Activated CD8-positive, alpha-beta memory T cell treated with anti-CD3 and anti-CD28 coated beads, Interleukin-2, amount 50 U/mL, for 1 hour (primary cell): Measurements from ENCODE around the gene CCDC120.

Source experiments
- DNase-seq: peaks from one replicate; pipeline ENCODE4 v3.0.0-alpha.2; 2020; ENCODE audit errors: extremely low read depth

The CCDC120 gene

DNA sequence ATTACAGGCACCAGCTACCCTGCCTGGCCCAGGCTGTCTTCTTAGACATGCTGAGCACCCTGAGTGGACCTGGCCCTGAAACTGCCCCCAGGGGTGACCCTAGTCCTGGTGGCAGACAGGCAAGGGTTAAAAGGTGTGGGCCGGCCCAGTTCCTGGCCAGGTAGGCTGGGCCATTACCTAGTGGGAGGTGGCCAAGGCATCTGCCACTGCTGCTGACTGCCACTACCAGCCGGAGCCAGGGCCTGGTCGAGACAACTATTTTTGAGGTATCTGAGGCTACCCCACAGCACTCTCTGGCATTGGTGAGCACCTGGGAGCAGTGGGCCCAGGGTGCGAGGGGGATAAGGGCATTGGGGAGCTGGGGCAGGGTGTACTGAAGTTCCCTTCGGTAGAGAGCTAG is at the start of gene CCDC120:
TSS of gene CCDC120 (plus strand) at position 206 of the 400 bp plus-strand sequence. CDS start 3,043 bp downstream, outside the sequence.
- DNase-seq: no peak

GRCh38 chrX:49019050-49019449 is 39.7 kb upstream of the CCDC120 start:
- no peak for DNase-seq

- no peak for DNase-seq
These were observed 39.1 kb upstream of the CCDC120 start for GRCh38 chrX:49019599-49020249.

GRCh38 chrX:49029876-49030275 is 28.9 kb upstream of the CCDC120 start:
- DNase-seq: no peak

DNA sequence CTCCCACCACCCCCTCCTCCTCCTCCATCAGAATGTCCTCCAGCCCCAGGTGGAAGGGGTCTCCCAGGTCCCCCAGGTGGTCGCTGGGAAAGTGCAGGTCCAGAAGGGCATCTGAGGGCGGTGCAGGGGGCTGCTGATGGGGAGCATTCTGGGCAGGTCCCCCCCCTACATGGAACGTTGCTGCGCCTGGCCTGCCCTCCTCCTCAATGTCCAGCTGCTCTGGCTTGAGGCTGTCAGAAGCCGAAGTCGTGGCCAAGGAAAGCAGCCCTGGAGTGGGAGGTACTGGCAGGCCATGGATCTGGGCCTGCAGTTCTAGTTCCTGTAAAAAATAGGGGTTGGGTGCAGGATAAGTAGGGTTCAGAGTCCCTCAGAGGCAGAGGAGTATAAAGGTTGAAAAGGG is 28.5 kb upstream of the CCDC120 start:
- DNase-seq: no peak

DNA sequence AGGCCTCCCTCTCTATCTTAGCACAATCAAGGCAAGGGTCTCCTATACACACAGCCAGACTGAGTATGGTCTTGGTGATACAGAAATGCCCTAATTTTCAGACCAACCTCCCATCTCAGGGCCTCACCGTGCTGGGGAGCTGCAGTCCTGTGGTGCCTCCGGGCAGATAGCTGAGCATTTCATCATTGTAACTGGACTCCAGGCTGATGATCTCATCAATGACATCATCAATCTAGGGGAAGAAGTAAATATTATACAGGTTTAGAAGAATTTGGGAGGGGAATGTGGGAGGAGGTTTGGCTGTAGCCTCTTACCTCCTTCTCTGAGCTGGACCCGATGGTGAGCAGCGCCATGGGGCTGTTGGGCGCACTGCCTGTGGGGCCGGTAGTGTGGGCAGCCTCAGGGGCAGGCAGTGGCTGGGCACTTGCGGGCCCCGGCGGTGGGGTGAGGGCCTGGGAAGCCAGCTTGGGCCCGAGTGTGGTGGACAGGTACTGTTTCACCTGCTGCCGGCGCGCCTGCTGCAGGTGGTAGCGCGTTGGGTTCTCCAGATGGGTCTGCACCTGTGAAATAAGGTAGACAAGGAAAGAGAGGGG is 20.8 kb upstream of the CCDC120 start:
- DNase-seq: no peak

GRCh38 chrX:49039598-49040375 is 19.0 kb upstream of the CCDC120 start:
- DNase-seq: no peak

DNA sequence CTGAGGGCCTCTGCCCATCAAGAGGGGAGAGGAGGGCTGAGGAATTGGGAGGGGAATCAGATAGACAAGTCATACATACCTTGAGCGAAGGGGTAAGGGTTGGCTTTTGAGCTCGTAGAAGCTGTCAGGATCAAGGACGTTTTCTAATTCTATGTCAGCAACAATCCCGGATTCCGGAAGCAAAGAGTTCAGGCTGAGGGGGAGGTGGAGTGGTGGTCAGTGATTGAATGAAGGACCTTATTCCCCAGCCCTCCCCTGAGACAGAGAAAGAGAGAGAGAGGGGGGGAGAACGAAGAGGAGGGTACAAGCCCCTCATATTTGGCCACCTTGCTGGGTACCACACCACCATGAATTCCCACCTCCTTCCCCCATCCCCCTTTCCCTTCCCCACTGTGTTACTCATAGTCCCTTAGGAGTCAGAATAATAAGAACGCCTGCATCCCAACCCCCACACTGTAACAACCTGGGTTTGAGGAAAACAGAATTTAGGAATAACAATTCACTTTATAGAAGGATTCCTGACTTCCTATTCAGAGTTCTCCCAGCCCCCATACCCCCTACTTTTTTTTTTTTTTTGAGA is 18.3 kb upstream of the CCDC120 start:
- DNase-seq: no peak

- no peak for DNase-seq
These were observed 16.8 kb upstream of the CCDC120 start for GRCh38 chrX:49041744-49042580.

GRCh38 chrX:49042581-49043219 is 16.1 kb upstream of the CCDC120 start:
- no peak for DNase-seq

GRCh38 chrX:49043220-49043986 is 15.4 kb upstream of the CCDC120 start, which contains the start of gene TFE3:
TSS of gene TFE3 (minus strand) at chrX:49043357. CDS start at chrX:49043226, 131 bp downstream.
- DNase-seq: peak; percentile 93

GRCh38 chrX:49043987-49044281 is 14.9 kb upstream of the CCDC120 start:
- no peak for DNase-seq

GRCh38 chrX:49053223-49054072 is 5.4 kb upstream of the CCDC120 start:
- no peak for DNase-seq

- no peak for DNase-seq
These were observed 4.6 kb upstream of the CCDC120 start for GRCh38 chrX:49054073-49054762.

- no peak for DNase-seq
These were observed 402 bp downstream of the CCDC120 start for GRCh38 chrX:49059201-49059600.

- no peak for DNase-seq
These were observed 884 bp downstream of the CCDC120 start for GRCh38 chrX:49059681-49060085.

GRCh38 chrX:49060914-49061313 is 2.1 kb downstream of the CCDC120 start:
- no peak for DNase-seq

- no peak for DNase-seq
These were observed 2.7 kb downstream of the CCDC120 start for GRCh38 chrX:49061490-49061889.

DNA sequence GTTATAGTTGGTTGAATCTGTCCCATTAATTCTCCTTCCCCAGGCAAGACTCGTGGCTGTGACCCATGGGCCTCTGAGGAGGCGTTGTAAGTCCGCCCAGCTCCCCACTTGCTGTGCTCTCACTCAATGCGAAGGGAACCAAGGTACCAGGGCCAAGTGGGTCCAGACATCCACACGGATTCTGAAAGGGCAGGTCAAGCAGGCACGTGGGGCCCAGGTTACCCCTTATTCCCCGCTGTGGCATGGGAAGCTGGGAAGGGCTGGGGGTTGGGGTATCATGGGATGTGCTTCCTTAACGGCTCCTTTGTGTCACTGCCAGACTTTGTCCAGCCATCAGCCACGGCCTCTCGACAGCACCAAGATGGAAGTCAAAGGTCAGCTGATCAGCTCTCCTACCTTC is 3.1 kb downstream of the CCDC120 start:
- no peak for DNase-seq
